Mesenchymal stem cell (in vitro differentiated cells and primary cell): ENCODE results near the gene ATP6V1G2.
"Not testable (repeated sequence)": the region's sequence is repeated elsewhere in the genome, so short reads cannot be mapped to it uniquely, and the experiment has no call there.

ENCODE experiments used
- DNase-seq: peaks from one replicate; pipeline ENCODE4 v3.0.0-alpha.2; 2013
- H2AFZ ChIP-seq: one replicate; pipeline ENCODE4 v1.6.1; 2013; ENCODE audit warnings: low read depth, mild to moderate bottlenecking, control low read depth, inconsistent platforms, low read length, moderate library complexity
- H2AK5ac ChIP-seq: 2 replicates; pipeline ENCODE4 v1.6.1; 2013; ENCODE audit warnings: low read length, moderate library complexity, mild to moderate bottlenecking, inconsistent platforms; ENCODE audit not compliant: severe bottlenecking
- H2BK120ac ChIP-seq: one replicate; pipeline ENCODE4 v1.6.1; 2013; ENCODE audit warnings: low read depth, mild to moderate bottlenecking, inconsistent platforms, low read length, moderate library complexity
- H2BK12ac ChIP-seq, 2 experiments: one replicate each; pipeline ENCODE4 v1.6.1; 2013; ENCODE audit warnings: inconsistent platforms in 2 of 2, low read length in 2 of 2, mild to moderate bottlenecking in 2 of 2, moderate library complexity in 2 of 2, control low read depth in 1 of 2
- H2BK15ac ChIP-seq: one replicate; pipeline ENCODE4 v1.6.1; 2013; ENCODE audit warnings: mild to moderate bottlenecking, low read depth, inconsistent platforms; ENCODE audit not compliant: poor library complexity, severe bottlenecking
- H2BK5ac ChIP-seq: 2 replicates; pipeline ENCODE4 v1.6.1; 2013; ENCODE audit warnings: low read depth, mild to moderate bottlenecking, low read length, control low read depth, inconsistent platforms; ENCODE audit not compliant: poor library complexity, severe bottlenecking
- H3K14ac ChIP-seq, 2 experiments: one replicate each; pipeline ENCODE4 v1.6.1; 2013; ENCODE audit warnings: inconsistent platforms in 2 of 2, low read length in 2 of 2, control low read depth in 1 of 2, mild to moderate bottlenecking in 1 of 2, moderate library complexity in 1 of 2
- H3K18ac ChIP-seq, 2 experiments: one replicate each; pipeline ENCODE4 v1.6.1; 2013; ENCODE audit warnings: inconsistent platforms in 2 of 2, low read length in 2 of 2, control low read depth in 1 of 2, low read depth in 1 of 2, mild to moderate bottlenecking in 1 of 2
- H3K23ac ChIP-seq, 2 experiments: one replicate each; pipeline ENCODE4 v1.6.1; 2013; ENCODE audit warnings: inconsistent platforms in 2 of 2, low read length in 2 of 2, mild to moderate bottlenecking in 2 of 2, moderate library complexity in 2 of 2, control low read depth in 1 of 2
- H3K27ac ChIP-seq: 2 replicates; pipeline ENCODE4 v1.5.1; 2013; ENCODE audit warnings: mild to moderate bottlenecking, moderate library complexity, low read length, control low read depth, inconsistent platforms; ENCODE audit not compliant: poor library complexity, severe bottlenecking
- H3K27me3 ChIP-seq, 2 experiments: 2 replicates each; pipeline versions ENCODE4 v1.6.1 to v1.7.0; 2013; ENCODE audit warnings: low read length in 2 of 2, mild to moderate bottlenecking in 2 of 2, moderate library complexity in 2 of 2, control low read depth in 1 of 2, inconsistent platforms in 1 of 2; ENCODE audit not compliant: control insufficient read depth in 1 of 2, insufficient read depth in 1 of 2
- H3K36me3 ChIP-seq, 2 experiments: 2 replicates each; pipeline versions ENCODE4 v1.6.1 to v1.7.0; 2013; ENCODE audit warnings: low read length in 2 of 2, control low read depth in 1 of 2, inconsistent platforms in 1 of 2, low read depth in 1 of 2, mild to moderate bottlenecking in 1 of 2; ENCODE audit not compliant: insufficient read depth in 2 of 2, control insufficient read depth in 1 of 2
- H3K4ac ChIP-seq, 2 experiments: one replicate each; pipeline ENCODE4 v1.6.1; 2013; ENCODE audit warnings: inconsistent platforms in 2 of 2, low read length in 2 of 2, mild to moderate bottlenecking in 2 of 2, moderate library complexity in 2 of 2, control low read depth in 1 of 2, low read depth in 1 of 2
- H3K4me1 ChIP-seq: 2 replicates; pipeline ENCODE4 v1.6.1; 2013; ENCODE audit warnings: low read depth, low read length, control low read depth; ENCODE audit not compliant: control insufficient read depth, insufficient read depth
- H3K4me2 ChIP-seq: 2 replicates; pipeline ENCODE4 v1.6.1; 2013; ENCODE audit warnings: low read length, mild to moderate bottlenecking, inconsistent platforms; ENCODE audit not compliant: poor library complexity, severe bottlenecking
- H3K4me3 ChIP-seq, 2 experiments: 2 replicates each; pipeline versions ENCODE4 v1.5.1 to v1.7.0; 2013; ENCODE audit warnings: low read length in 2 of 2, mild to moderate bottlenecking in 2 of 2, control low read depth in 1 of 2, low read depth in 1 of 2; ENCODE audit not compliant: insufficient read depth in 1 of 2
- H3K79me1 ChIP-seq: replicated peaks from 2 replicates; pipeline ENCODE4 v1.6.1; 2013; ENCODE audit warnings: mild to moderate bottlenecking, control low read depth, low read length, inconsistent platforms; ENCODE audit not compliant: poor library complexity, severe bottlenecking
- H3K9ac ChIP-seq: 2 replicates; pipeline ENCODE4 v1.7.0; 2013; ENCODE audit warnings: mild to moderate bottlenecking, low read length, moderate library complexity
- H3K9me3 ChIP-seq: 2 replicates; pipeline ENCODE4 v1.7.0; 2013; ENCODE audit warnings: mild to moderate bottlenecking, low read length; ENCODE audit not compliant: control insufficient read depth
- H4K8ac ChIP-seq: one replicate; pipeline ENCODE4 v1.6.1; 2013; ENCODE audit warnings: inconsistent platforms, mild to moderate bottlenecking, low read length, moderate library complexity
- H4K91ac ChIP-seq: one replicate; pipeline ENCODE4 v1.6.1; 2013; ENCODE audit warnings: mild to moderate bottlenecking, low read length, inconsistent platforms
- WGBS: methylation state at CpG from one replicate; pipeline ENCODE4 v1.1.7; 2013; ENCODE audit warnings: mixed read lengths; 5-methylcytosine and 5-hydroxymethylcytosine counted together

Gene ATP6V1G2

GRCh38 chr6:31510007-31510406 is 36.4 kb downstream of the ATP6V1G2 start:
- H4K91ac ChIP-seq: no peak overlapping the region
- H3K9ac ChIP-seq: no peak overlapping the region
- no peaks in the 10 kb centered on the region for H3K9me3 ChIP-seq
- H3K23ac ChIP-seq: no peak overlapping the region
- H3K4me3 ChIP-seq: no peak overlapping the region
- H3K4ac ChIP-seq: no peak overlapping the region
- peaks cover 18% of the 10 kb centered on the region for H3K79me1 ChIP-seq
- no peak overlapping the region for H2AFZ ChIP-seq
- H3K27ac ChIP-seq: no peak overlapping the region
- H3K36me3 ChIP-seq: peaks cover 47 to 51% of the 10 kb centered on the region in 2 experiments
- WGBS: 82% methylated on average over 4 of the region's 4 CpGs
- H3K4me1 ChIP-seq: peaks cover 3% of the 10 kb centered on the region
- H2BK15ac ChIP-seq: no peak overlapping the region
- H4K8ac ChIP-seq: no peak overlapping the region
- H3K14ac ChIP-seq: no peak overlapping the region
- H2BK12ac ChIP-seq: no peak overlapping the region
- no peak overlapping the region for H3K4me2 ChIP-seq
- no peak for DNase-seq
- H2BK120ac ChIP-seq: no peak overlapping the region
- H3K18ac ChIP-seq: no peak overlapping the region
- H2AK5ac ChIP-seq: no peak overlapping the region
- H3K27me3 ChIP-seq: no peaks in the 10 kb centered on the region
- no peak overlapping the region for H2BK5ac ChIP-seq

- H3K23ac ChIP-seq, H2BK120ac ChIP-seq, H3K4me3 ChIP-seq, H3K27me3 ChIP-seq, H4K91ac ChIP-seq, H3K4me1 ChIP-seq, H2AFZ ChIP-seq, H3K27ac ChIP-seq, H3K18ac ChIP-seq, H2BK5ac ChIP-seq, H3K4ac ChIP-seq, H2AK5ac ChIP-seq, H3K9ac ChIP-seq, DNase-seq, H3K4me2 ChIP-seq, H2BK12ac ChIP-seq, H3K14ac ChIP-seq, H4K8ac ChIP-seq, H3K9me3 ChIP-seq: not testable (repeated sequence)
- Histone ChIP-seq H2BK15ac (peak overlapping the region; percentile 48), H3K79me1 (peaks cover 21% of the 10 kb centered on the region), H3K36me3 (peaks cover 47 to 51% of the 10 kb centered on the region in 2 experiments)
- 74% methylated on average over 2 of the region's 2 CpGs for WGBS
Observed at GRCh38 chr6:31509036-31509435, 37.4 kb downstream of the ATP6V1G2 start.

GRCh38 chr6:31502586-31502985 is 43.8 kb downstream of the ATP6V1G2 start:
- Histone ChIP-seq H3K27ac (no peak overlapping the region), H4K8ac (no peak overlapping the region), H3K4me1 (peaks cover 15% of the 10 kb centered on the region), H3K36me3 (peaks cover 15 to 20% of the 10 kb centered on the region in 2 experiments), H3K4me2 (no peak overlapping the region), H3K14ac (no peak overlapping the region), H3K23ac (no peak overlapping the region), H4K91ac (no peak overlapping the region), H3K9me3 (no peaks in the 10 kb centered on the region), H3K9ac (no peak overlapping the region), H3K27me3 (no peaks in the 10 kb centered on the region), H3K4me3 (no peak overlapping the region), H2AK5ac (no peak overlapping the region), H2BK5ac (no peak overlapping the region), H3K4ac (no peak overlapping the region), H2BK12ac (no peak overlapping the region), H2BK120ac (no peak overlapping the region), H2AFZ (no peak overlapping the region), H2BK15ac (no peak overlapping the region), H3K79me1 (peaks cover 31% of the 10 kb centered on the region), H3K18ac (no peak overlapping the region)
- peak; percentile 10 for DNase-seq

- Histone ChIP-seq H3K79me1 (peaks cover 12% of the 10 kb centered on the region), H3K4me1 (peaks cover 18% of the 10 kb centered on the region)
- H3K4me2 ChIP-seq, H2AFZ ChIP-seq, H3K9ac ChIP-seq, H2BK120ac ChIP-seq, H3K23ac ChIP-seq, H2BK12ac ChIP-seq, H3K18ac ChIP-seq, H3K4ac ChIP-seq, DNase-seq, H4K91ac ChIP-seq, H2AK5ac ChIP-seq, H3K4me3 ChIP-seq, H3K14ac ChIP-seq, H3K36me3 ChIP-seq, H2BK5ac ChIP-seq, H2BK15ac ChIP-seq, H3K9me3 ChIP-seq, H4K8ac ChIP-seq, H3K27ac ChIP-seq, H3K27me3 ChIP-seq: not testable (repeated sequence)
- no CpG with 5 or more reads among the region's 2 CpGs for WGBS
Observed at GRCh38 chr6:31499648-31500047, 46.8 kb downstream of the ATP6V1G2 start.
